Loucy (cell line): ENCODE results near the gene DCAKD.

Experiments
- H2AFZ ChIP-seq: fragments of 200-600 bp; sonication (generic); 2 replicates; pipeline ENCODE4 v1.6.0; 2016; ENCODE audit warnings: antibody characterized with exemption, mild to moderate bottlenecking, low read length, moderate library complexity
- H3F3A ChIP-seq: fragments of 200-600 bp; 2 replicates; pipeline ENCODE4 v1.6.0; 2016; ENCODE audit warnings: antibody characterized with exemption, low read depth, mild to moderate bottlenecking
- H3K27me3 ChIP-seq: fragments of 200-600 bp; sonication (generic); 2 replicates; pipeline ENCODE4 v1.6.1; 2014; ENCODE audit warnings: low read length, mild to moderate bottlenecking; ENCODE audit not compliant: insufficient read depth, poor library complexity, severe bottlenecking
- H3K36me3 ChIP-seq: fragments of 200-600 bp; sonication (generic); 2 replicates; pipeline ENCODE4 v1.6.1; 2016; ENCODE audit warnings: low read length; ENCODE audit not compliant: insufficient read depth
- H3K4me1 ChIP-seq: fragments of 200-600 bp; sonication (generic); 2 replicates; pipeline ENCODE4 v1.5.1; 2014; ENCODE audit warnings: low read length, mild to moderate bottlenecking; ENCODE audit not compliant: insufficient read depth, poor library complexity, severe bottlenecking
- H3K4me2 ChIP-seq: fragments of 200-600 bp; sonication (generic); 2 replicates; pipeline ENCODE4 v1.6.0; 2014; ENCODE audit warnings: antibody characterized with exemption, low read length, low read depth, mild to moderate bottlenecking; ENCODE audit not compliant: poor library complexity, severe bottlenecking
- H3K4me3 ChIP-seq: fragments of 200-600 bp; sonication (generic); 2 replicates; pipeline ENCODE4 v1.5.1; 2014; ENCODE audit warnings: low read length, mild to moderate bottlenecking, mixed read lengths; ENCODE audit not compliant: poor library complexity, severe bottlenecking
- H3K79me2 ChIP-seq: fragments of 200-600 bp; sonication (generic); 2 replicates; pipeline ENCODE4 v1.6.1; 2014; ENCODE audit warnings: low read length; ENCODE audit not compliant: insufficient read depth
- H3K9ac ChIP-seq: fragments of 200-600 bp; sonication (generic); 2 replicates; pipeline ENCODE4 v1.6.0; 2014; ENCODE audit warnings: mild to moderate bottlenecking, low read depth, low read length, moderate library complexity; ENCODE audit not compliant: poor library complexity, severe bottlenecking
- H3K9me2 ChIP-seq: fragments of 200-600 bp; sonication (generic); replicated peaks from 2 replicates; pipeline ENCODE4 v1.6.1; 2016; ENCODE audit warnings: low read depth, low read length, mixed read lengths
- H3K9me3 ChIP-seq: fragments of 200-600 bp; sonication (generic); 2 replicates; pipeline ENCODE4 v1.6.1; 2014; ENCODE audit warnings: mild to moderate bottlenecking, antibody characterized with exemption, low read length, low read depth; ENCODE audit not compliant: insufficient read depth
- H4K20me1 ChIP-seq: fragments of 200-600 bp; sonication (generic); 2 replicates; pipeline ENCODE4 v1.6.0; 2014; ENCODE audit warnings: antibody characterized with exemption, low read length, mild to moderate bottlenecking; ENCODE audit not compliant: insufficient read depth, poor library complexity, severe bottlenecking
- CTCF ChIP-seq: fragments of 200-600 bp; sonication (generic); conservative IDR thresholded peaks from 2 replicates; pipeline ENCODE4 v1.5.1; 2014; ENCODE audit warnings: mild to moderate bottlenecking, antibody characterized with exemption, low read length
- EZH2phosphoT487 ChIP-seq: fragments of 200-600 bp; IDR thresholded peaks from 2 replicates; pipeline ENCODE4 v1.6.1; 2018; ENCODE audit warnings: antibody characterized with exemption, mild to moderate bottlenecking, moderate library complexity, borderline replicate concordance

DCAKD gene

GRCh38 chr17:45048795-45049563 lies 2.5 kb downstream of the DCAKD start:
- TF ChIP-seq CTCF (peak; percentile 54), EZH2phosphoT487 (no peak)

GRCh38 chr17:45046537-45047125 lies 4.8 kb downstream of the DCAKD start:
- no peak overlapping the region for H3K4me2 ChIP-seq

More at GRCh38 chr17:45048795-45049563, 2.5 kb downstream of the DCAKD start:
- Histone ChIP-seq H3K4me1 (peaks cover 21% of the 10 kb centered on the region), H2AFZ (no peak overlapping the region), H3K27me3 (no peaks in the 10 kb centered on the region), H3K79me2 (peaks cover 31% of the 10 kb centered on the region), H3K9me2 (no peaks in the 10 kb centered on the region), H3K4me2 (peak overlapping the region; percentile 87), H3K9ac (peak overlapping the region; percentile 40), H4K20me1 (peaks cover 3% of the 10 kb centered on the region), H3K4me3 (peak overlapping the region; percentile 91), H3F3A (no peaks in the 10 kb centered on the region), H3K9me3 (no peaks in the 10 kb centered on the region), H3K36me3 (no peaks in the 10 kb centered on the region)

GRCh38 chr17:45043813-45044540 lies 7.5 kb downstream of the DCAKD start:
- Histone ChIP-seq H3K9me2 (no peaks in the 10 kb centered on the region), H3K79me2 (peaks cover 11% of the 10 kb centered on the region), H3K9me3 (no peaks in the 10 kb centered on the region), H3F3A (no peaks in the 10 kb centered on the region), H3K27me3 (no peaks in the 10 kb centered on the region), H3K4me2 (no peak overlapping the region), H3K4me3 (no peak overlapping the region), H3K4me1 (peaks cover 14% of the 10 kb centered on the region), H3K36me3 (no peaks in the 10 kb centered on the region), H3K9ac (no peak overlapping the region), H4K20me1 (peaks cover 3% of the 10 kb centered on the region), H2AFZ (no peak overlapping the region)
- TF ChIP-seq EZH2phosphoT487 (no peak), CTCF (no peak)

More at GRCh38 chr17:45046537-45047125, 4.8 kb downstream of the DCAKD start:
- Histone ChIP-seq H3K9me3 (no peaks in the 10 kb centered on the region), H3K27me3 (no peaks in the 10 kb centered on the region), H3K4me3 (no peak overlapping the region), H3F3A (no peaks in the 10 kb centered on the region), H4K20me1 (peaks cover 3% of the 10 kb centered on the region), H3K9ac (peak overlapping the region; percentile 35), H2AFZ (no peak overlapping the region), H3K79me2 (peaks cover 31% of the 10 kb centered on the region), H3K4me1 (peaks cover 16% of the 10 kb centered on the region), H3K36me3 (no peaks in the 10 kb centered on the region), H3K9me2 (no peaks in the 10 kb centered on the region)
- TF ChIP-seq EZH2phosphoT487 (no peak), CTCF (no peak)
